ENCODE results near the gene CPZ. TPM values are rescaled to one million over a fixed set of nuclear protein-coding genes. Genes with fewer than 3 reads are reported as not detected.

The CPZ gene
- total RNA-seq, 2 experiments from 2014 or later, result not detected

DNA sequence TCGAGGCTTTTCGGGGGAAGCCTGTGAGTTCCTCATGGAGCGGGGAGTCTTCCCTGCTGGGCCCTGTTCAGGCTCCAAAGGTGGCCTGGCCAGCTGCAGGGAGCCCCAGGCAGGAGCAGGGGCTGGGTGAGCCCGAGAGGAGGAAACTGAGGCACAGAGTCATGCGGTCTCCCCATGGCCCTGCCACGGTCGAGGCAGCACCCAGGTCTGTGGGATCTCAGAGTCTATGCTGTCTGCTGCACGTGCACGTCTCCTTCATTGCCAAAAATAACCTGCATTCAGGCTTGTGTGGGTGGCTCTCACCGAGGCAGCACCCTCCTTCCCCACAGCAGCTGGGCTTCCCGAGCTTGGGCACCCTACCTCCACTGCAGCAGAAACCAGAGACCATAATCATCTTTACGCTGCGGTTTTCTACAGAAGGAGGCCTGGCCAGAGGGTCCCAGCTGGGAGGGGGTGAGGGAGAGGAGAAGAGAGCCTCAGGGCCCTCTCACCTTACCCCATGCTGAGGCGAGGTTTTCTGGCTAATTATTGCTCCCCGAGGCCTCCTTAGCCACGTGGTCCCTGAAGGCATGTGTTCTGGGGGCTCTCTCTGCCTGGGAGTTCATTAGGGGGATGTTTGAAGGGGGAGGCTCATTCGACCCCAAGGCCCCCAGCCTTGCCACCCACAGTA, 64.3 kb downstream of the CPZ start:
- ChIA-PET CTCF (no interaction called here), POLR2A (no interaction called here)
- no peaks in the 10 kb centered on the region for H3K36me3 Mint-ChIP-seq (ENCODE audit: low read depth)

DNA sequence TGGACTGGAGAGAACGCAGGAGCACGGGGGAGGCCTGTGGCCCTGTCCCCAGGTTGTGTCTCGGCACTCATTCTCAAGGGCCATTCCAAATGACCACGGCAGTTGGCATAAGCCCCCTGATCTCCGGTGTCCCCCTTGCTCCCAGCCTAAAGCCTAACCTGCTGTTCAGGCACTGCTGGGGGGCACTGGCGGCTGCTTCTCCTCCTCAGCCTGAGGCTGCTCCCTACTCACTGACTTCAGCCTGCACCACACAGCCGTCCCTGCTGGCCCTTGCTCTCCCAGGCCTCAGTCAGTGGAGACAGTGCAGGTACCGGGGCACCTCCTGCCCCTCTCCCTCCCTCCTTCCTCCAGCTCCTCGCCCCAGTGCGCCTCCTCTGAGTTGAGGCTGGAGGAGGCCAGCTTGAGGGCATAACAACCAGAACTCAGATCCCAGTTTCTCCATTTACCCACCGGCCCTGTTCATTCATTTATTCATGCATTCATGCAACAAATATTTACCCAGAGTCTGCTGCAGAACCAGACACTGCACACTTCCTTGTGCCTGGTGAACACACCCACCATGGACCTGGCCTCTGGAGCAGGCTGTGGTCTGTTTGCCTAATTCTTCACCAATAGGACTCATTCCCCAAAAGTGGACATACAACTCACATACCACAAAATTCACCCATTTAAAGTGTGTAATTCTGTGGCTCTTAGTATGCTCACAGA, 65.0 kb downstream of the CPZ start:
- ChIA-PET CTCF (no interaction called here), POLR2A (no interaction called here)
- Mint-ChIP-seq H3K4me3 (no peak overlapping the region), H3K4me1 (no peaks in the 10 kb centered on the region), H3K27ac (no peak overlapping the region), H3K9me3 (ENCODE audit: low read depth) (peaks cover 5% of the 10 kb centered on the region), H3K36me3 (ENCODE audit: low read depth) (no peaks in the 10 kb centered on the region), H3K27me3 (peaks cover 9% of the 10 kb centered on the region)
- intact Hi-C loops (cut with DNase I, micrococcal nuclease), result no loop called here
- DNase-seq (no peak), ATAC-seq (no peak)

More for the DNA sequence above, 64.3 kb downstream of the CPZ start:
- no peak overlapping the region for H3K27ac Mint-ChIP-seq
- intact Hi-C loops (cut with DNase I, micrococcal nuclease), result no loop called here
- no peak overlapping the region for H3K4me3 Mint-ChIP-seq
- DNase-seq, result no peak
- H3K9me3 Mint-ChIP-seq (ENCODE audit: low read depth), result peaks cover 5% of the 10 kb centered on the region
- no peak for ATAC-seq
- no peaks in the 10 kb centered on the region for H3K4me1 Mint-ChIP-seq
- H3K27me3 Mint-ChIP-seq, result peaks cover 6% of the 10 kb centered on the region

DNA sequence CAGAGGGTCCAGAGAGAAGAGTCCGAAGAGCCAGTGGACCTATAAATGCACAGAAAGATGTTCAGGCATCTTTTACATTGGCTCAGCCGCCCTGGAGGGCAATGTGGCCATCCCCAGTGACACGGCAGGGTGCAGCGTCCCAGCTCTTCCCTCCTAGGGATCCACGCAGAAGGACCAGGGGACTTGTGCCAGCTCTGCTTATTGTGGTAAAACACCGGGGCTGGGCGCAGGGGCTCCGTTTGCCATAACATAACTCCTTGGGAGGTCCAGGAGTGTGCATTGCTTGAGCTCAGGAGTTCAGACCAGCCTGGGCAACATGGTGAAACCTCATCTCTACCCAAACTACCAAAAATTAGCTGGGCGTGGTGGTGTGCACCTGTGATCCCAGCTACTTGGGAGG, 70.2 kb downstream of the CPZ start:
- no peaks in the 10 kb centered on the region for H3K9me3 Mint-ChIP-seq (ENCODE audit: low read depth)
- no peak overlapping the region for H3K27ac Mint-ChIP-seq
- ChIA-PET POLR2A (no interaction called here), CTCF (interaction anchor here (1.4 kb wide), 1 partner anchor 55 kb away, joined by 4 read pairs; no protein-coding TSS in a partner anchor)
- H3K4me1 Mint-ChIP-seq, result no peaks in the 10 kb centered on the region
- no peak for DNase-seq
- H3K27me3 Mint-ChIP-seq, result peaks cover 14% of the 10 kb centered on the region
- H3K4me3 Mint-ChIP-seq, result no peak overlapping the region
- no peaks in the 10 kb centered on the region for H3K36me3 Mint-ChIP-seq (ENCODE audit: low read depth)
- ATAC-seq, result no peak
- intact Hi-C loops (cut with DNase I, micrococcal nuclease), result no loop called here

DNA sequence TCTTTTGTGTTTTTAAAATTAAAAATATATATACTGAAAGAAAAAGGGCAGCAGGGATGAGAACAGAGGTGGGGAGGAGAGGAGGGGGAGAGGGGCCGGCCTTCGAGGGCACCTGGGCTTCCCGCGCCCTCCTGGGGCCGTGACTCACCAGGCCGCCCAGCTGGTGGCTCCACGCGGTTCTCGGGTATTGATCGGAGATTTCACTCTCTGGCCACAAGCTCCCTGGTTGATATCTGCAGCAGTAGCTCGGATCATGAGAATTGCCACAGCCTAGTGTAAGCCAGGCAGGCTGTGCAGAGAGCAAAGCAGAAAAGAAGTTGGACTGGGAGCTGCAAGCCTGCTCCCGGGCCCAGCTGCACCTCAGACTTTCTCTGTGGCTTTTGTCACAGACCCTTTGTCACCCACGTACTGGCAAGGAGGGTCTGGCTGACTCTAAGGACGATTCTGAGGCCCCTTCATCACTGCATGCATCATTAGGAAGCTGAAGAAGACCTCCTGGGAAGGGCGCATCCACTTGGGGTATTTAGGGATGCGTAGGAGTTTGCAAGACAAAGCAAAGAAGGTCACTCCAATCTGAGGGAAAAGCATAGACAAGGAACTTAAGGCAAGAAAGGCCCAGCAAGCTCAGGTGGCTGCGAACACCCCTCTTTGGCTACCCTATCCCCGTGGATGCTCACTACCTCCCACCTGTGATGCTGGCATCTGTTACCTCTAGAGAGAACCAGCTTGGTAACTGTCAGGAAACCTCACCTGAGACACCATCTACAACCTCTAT, 71.7 kb downstream of the CPZ start:
- ChIA-PET POLR2A (no interaction called here), CTCF (interaction anchor here (0.7 kb wide), 1 partner anchor 279 kb away, joined by 3 read pairs; no protein-coding TSS in a partner anchor)
- H3K9me3 Mint-ChIP-seq (ENCODE audit: low read depth), result peaks cover 2% of the 10 kb centered on the region
- H3K27ac Mint-ChIP-seq, result no peak overlapping the region
- ATAC-seq (no peak), DNase-seq (no peak)
- no peaks in the 10 kb centered on the region for H3K4me1 Mint-ChIP-seq
- H3K27me3 Mint-ChIP-seq, result peaks cover 17% of the 10 kb centered on the region
- intact Hi-C loops (cut with DNase I, micrococcal nuclease), result no loop called here
- H3K36me3 Mint-ChIP-seq (ENCODE audit: low read depth), result no peaks in the 10 kb centered on the region
- H3K4me3 Mint-ChIP-seq, result no peak overlapping the region

DNA sequence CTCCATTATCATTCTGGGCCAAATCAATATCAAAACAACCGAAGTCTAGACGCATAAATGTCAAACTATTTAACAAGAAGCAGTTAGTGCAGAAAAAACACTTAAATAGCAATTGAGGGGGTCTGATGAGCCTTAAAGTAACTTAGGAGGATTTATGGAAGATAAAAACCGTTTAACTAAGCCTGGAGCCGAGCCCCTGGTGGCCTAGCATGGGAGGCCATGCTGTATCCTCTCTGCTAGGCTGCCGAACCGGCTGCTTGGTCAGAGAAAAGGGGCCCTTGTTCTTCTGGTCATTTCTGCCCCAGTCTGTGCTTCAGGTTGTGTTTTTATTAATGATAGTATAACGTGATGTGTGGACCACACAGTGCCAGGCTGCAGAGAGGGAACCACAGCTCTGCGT, 72.4 kb downstream of the CPZ start:
- intact Hi-C loops (cut with DNase I, micrococcal nuclease), result no loop called here
- DNase-seq (no peak), ATAC-seq (no peak)
- Mint-ChIP-seq H3K4me1 (no peaks in the 10 kb centered on the region), H3K9me3 (ENCODE audit: low read depth) (peaks cover 2% of the 10 kb centered on the region), H3K27me3 (peaks cover 17% of the 10 kb centered on the region), H3K4me3 (no peak overlapping the region), H3K27ac (no peak overlapping the region), H3K36me3 (ENCODE audit: low read depth) (no peaks in the 10 kb centered on the region)
- CTCF ChIA-PET, result no interaction called here
- POLR2A ChIA-PET, result no interaction called here

DNA sequence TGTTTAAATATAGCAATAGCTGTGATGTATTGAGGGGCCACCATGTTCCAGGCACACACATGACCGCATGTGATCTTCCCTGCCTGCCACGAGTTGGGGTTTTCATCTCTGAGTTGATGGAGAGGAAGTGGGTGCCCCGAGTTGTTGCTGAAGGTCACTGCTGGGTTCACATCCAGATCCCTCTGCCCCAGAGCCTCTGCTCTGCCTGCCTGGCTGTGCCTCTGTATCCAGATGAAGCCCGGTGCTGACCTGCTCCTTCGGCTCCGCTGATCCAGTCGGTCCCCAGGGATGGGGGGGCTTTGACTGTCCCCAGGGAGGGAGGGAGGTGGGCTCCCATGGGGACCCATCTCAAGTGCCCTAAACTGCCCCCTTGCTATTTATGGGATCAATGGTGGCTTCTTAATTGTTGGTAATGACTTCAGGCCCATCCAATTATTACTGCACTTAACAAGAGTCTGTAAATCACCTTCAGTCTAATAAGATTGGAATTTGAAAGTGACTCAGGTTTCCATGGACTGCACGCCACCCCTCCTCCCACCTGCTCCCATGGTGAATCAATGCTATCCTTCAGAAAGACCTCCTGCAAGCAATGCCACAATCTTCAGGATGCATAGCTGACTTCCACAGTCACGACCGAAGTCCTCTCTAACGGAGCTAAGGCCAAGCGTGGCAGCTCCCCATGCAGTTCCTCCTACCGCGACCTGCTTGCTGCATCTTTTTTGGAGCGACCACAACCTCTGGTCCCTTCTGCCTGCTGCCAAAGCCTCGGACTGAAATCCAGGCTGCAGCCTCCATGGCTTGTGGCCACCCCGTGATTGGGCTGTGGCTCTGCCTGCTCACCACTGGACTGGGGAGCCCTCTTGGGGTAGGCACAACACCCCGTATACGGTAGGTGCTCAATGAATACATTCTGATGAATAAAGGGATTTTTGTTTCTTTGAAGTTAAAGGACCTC, 73.1 kb downstream of the CPZ start:
- DNase-seq (no peak), ATAC-seq (no peak)
- H3K9me3 Mint-ChIP-seq (ENCODE audit: low read depth), result peaks cover 2% of the 10 kb centered on the region
- ChIA-PET POLR2A (no interaction called here), CTCF (no interaction called here)
- H3K36me3 Mint-ChIP-seq (ENCODE audit: low read depth), result no peaks in the 10 kb centered on the region
- peaks cover 14% of the 10 kb centered on the region for H3K27me3 Mint-ChIP-seq
- H3K4me3 Mint-ChIP-seq, result no peak overlapping the region
- intact Hi-C loops (cut with DNase I, micrococcal nuclease), result no loop called here
- no peaks in the 10 kb centered on the region for H3K4me1 Mint-ChIP-seq
- H3K27ac Mint-ChIP-seq, result no peak overlapping the region

DNA sequence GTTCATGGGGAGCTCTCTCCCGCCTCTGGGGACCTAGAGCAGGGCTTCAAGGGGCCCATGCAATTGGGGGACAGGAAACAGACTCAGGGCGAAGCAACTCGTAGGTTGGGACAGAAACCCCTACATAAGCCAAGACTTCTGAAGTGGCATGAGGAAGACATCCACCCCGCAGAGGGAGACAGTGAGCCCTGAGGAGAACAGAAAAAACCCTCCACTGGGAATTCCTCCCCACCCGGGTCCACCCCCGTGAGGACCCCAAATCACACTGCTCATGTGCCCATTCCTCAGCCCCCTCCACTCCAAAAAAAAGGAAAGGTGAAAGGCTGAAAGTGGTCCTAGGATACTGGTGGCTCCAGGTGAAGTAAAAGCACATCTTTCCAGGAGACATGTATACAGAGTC, 74.0 kb downstream of the CPZ start:
- ATAC-seq, result no peak
- POLR2A ChIA-PET, result no interaction called here

More for the DNA sequence above, 74.0 kb downstream of the CPZ start:
- Mint-ChIP-seq H3K27ac (no peak overlapping the region), H3K4me1 (no peaks in the 10 kb centered on the region), H3K4me3 (no peak overlapping the region), H3K27me3 (peaks cover 13% of the 10 kb centered on the region), H3K36me3 (ENCODE audit: low read depth) (no peaks in the 10 kb centered on the region), H3K9me3 (ENCODE audit: low read depth) (peaks cover 2% of the 10 kb centered on the region)
- no peak for DNase-seq
- intact Hi-C loops (cut with DNase I, micrococcal nuclease), result no loop called here
- CTCF ChIA-PET, result no interaction called here

Other genes starting within 250 kb of the CPZ start
- 10 to 100 TPM; 20.5 to 29.3 TPM for gene ACOX3, start 152.0 kb upstream of the CPZ start, total RNA-seq
- 10 to 100 TPM; 20.1 to 24.5 TPM for gene TRMT44, start 152.0 kb upstream of the CPZ start, total RNA-seq
- not detected for gene GPR78, start 12.4 kb upstream of the CPZ start, total RNA-seq

Measured in activated CD4-positive, alpha-beta T cell treated with anti-CD3 and anti-CD28 coated beads for 36 hours (primary cell).